GM21526 (cell line): Measurements from ENCODE around the gene RXFP2.

Experiments used
- ATAC-seq: cut with Tn5 transposase; IDR thresholded peaks from one replicate; pipeline ENCODE4 v1.9.1; 2021; ENCODE audit warnings: moderate library complexity; ENCODE audit not compliant: unreplicated experiment, low FRiP score

The RXFP2 gene

GRCh38 chr13:31815361-31816144, 76.2 kb downstream of the RXFP2 start:
- ATAC-seq = no peak

- no peak for ATAC-seq
These were observed 78.9 kb downstream of the RXFP2 start for GRCh38 chr13:31818236-31818635.

GRCh38 chr13:31824705-31825517, 85.6 kb downstream of the RXFP2 start:
- ATAC-seq = no peak

GRCh38 chr13:31826521-31826920, 87.2 kb downstream of the RXFP2 start:
- no peak for ATAC-seq

- no peak for ATAC-seq
These were observed 88.4 kb downstream of the RXFP2 start for GRCh38 chr13:31827707-31828106.

- ATAC-seq = no peak
These were observed 96.6 kb downstream of the RXFP2 start for GRCh38 chr13:31835932-31836331.

GRCh38 chr13:31843044-31843443, 103.7 kb downstream of the RXFP2 start:
- ATAC-seq = no peak

- ATAC-seq = peak; percentile 98
These were observed 107.0 kb downstream of the RXFP2 start for GRCh38 chr13:31846182-31846938.

- peak; percentile 17 for ATAC-seq
These were observed 107.8 kb downstream of the RXFP2 start for GRCh38 chr13:31846961-31847752.

- ATAC-seq = no peak
These were observed 109.3 kb downstream of the RXFP2 start for GRCh38 chr13:31848621-31849020.

GRCh38 chr13:31849206-31849605, 109.9 kb downstream of the RXFP2 start:
- ATAC-seq = no peak

GRCh38 chr13:31850041-31850555, 110.8 kb downstream of the RXFP2 start:
- ATAC-seq = no peak

GRCh38 chr13:31851216-31851615, 111.9 kb downstream of the RXFP2 start:
- no peak for ATAC-seq
